NCI-H1092 treated with DMSO at 0.1 percent for 48 hours (cell line): ENCODE data around the gene CBFA2T3.
"Not testable (repeated sequence)": the region's sequence is repeated elsewhere in the genome, so short reads cannot be mapped to it uniquely, and the experiment has no call there.

ENCODE experiments used
- DNase-seq: peaks from one replicate; lab custom pipeline; 2025; lab: John Stamatoyannopoulos, UW

CBFA2T3 gene

DNA sequence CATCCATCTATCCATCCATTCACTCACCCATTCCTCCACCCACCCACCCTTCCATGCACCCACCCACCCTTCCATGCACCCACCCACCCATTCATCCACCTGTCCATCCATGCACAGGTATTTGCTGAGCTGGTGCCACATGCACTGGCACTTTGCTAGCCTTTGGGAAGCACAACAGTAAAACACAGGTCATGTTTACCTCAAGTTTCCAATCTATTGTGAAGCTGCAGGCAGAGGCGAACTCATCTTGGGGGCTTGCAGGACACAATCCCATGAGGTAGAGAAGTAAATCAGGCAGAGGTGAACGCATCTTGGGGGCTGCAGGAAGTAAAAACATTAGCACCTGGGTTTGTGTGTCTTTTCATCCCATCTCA lies 35.6 kb upstream of the CBFA2T3 start:
- DNase-seq, result no peak

DNA sequence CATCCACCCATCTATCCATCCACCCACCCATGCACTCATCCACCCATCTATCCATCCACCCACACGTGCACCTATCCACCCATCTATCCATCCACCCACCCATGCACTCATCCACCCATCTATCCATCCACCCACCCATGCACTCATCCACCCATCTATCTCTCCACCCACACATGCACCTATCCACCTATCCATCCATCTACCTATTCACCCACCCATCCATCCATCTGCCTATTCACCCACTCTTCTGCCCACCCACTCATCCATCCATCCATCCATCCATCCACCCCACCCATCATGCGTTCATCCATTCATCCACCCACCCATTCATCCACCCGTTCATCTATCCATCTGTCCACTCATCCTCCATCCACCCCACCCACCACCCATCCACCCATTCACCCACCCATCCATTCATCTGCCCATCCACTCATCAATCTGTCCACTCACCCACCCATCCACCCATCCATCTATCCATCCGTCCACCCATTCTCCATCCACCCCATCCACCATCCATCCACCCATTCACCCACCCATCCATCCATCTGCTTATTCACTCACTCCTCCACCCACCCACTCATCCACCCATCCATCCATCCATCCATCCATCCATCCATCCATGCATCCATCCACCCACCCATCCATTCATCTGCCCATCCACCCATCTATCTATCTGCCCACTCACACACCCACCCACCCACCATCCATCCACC lies 35.1 kb upstream of the CBFA2T3 start:
- DNase-seq, result no peak

DNA sequence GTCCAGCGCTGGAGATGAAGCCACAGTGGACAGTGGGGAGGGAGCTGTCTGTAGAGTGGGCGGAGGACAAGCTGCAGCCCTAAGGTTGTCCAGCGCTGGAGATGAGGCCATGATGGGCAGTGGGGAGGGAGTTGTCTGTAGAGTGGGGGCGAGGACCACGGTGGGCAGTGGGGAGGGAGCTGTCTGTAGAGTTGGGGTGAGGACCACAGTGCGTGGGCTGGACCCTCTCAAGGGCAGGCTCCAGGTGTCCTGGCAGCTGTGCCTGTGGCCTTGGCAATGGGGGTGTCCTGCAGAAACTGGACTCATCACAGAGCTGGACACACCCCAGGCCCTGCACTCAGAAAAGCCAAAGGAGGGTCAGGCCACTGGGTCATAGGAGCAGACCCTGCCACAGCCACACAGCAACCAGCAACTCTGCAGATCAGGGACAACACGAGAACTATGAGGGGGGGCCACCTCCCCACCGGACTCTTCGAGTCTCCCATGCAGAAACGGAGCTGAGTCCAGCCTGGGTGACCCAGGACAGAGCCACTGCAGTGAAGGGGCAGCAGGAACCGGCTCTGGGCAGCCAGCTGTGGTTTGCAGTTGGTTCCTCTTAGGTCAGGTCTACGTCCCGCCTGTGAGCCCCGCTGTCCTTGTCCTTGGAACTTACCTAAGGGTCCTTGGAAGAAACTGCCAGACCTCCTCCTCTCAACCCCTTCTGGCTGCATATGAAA lies 33.4 kb upstream of the CBFA2T3 start:
- DNase-seq, result no peak

DNA sequence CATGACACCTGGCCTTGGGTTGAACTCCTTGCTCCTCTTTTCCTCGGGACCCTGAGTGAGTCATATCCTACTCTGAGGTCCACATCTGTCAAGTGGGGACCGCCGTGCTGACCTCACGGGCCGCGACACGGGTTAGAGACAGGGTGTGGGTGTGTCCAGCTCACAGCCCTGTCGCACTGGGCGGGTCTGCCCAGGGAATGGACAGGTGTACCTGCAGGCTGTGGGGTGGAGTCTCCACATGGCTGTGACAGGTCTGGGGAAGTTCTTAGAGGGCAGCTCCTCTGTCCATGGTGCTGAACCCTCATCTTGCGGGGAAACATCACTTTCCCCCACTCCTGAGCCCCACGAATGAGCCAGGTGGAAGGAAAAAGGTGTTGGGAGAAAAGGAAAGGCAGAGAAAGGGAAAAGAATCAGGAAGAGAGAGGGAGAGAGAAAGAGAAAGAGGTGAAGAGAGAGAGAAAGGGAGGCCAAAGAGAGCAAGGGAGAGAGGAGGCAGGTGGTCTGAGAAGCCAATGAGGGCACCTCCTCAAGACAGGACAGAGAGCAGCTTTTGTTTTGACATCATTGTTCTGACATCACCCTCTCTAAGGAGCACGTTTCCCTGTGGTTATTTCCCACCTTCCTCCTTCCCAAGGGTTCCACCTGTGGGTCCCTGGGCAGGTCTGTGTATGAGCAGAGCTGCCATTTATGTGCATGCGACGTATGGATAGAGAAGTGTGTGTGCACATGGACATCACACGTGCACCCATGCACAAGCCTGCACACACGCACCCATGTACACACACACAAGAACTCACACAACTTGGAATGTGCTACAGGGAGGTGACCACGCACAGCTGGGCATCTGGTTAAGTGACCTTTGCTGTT lies 32.6 kb upstream of the CBFA2T3 start:
- no peak for DNase-seq

DNA sequence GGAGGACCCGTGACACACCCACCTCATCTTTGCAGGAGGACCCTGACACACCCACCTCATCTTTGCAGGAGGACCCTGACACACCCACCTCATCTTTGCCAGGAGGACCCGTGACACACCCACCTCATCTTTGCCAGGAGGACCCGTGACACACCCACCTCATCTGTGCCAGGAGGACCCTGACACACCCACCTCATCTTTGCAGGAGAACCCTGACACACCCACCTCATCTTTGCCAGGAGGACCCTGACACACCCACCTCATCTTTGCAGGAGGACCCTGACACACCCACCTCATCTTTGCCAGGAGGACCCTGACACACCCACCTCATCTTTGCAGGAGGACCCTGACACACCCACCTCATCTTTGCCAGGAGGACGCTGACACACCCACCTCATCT lies 31.8 kb upstream of the CBFA2T3 start:
- DNase-seq, result not testable (repeated sequence)

DNA sequence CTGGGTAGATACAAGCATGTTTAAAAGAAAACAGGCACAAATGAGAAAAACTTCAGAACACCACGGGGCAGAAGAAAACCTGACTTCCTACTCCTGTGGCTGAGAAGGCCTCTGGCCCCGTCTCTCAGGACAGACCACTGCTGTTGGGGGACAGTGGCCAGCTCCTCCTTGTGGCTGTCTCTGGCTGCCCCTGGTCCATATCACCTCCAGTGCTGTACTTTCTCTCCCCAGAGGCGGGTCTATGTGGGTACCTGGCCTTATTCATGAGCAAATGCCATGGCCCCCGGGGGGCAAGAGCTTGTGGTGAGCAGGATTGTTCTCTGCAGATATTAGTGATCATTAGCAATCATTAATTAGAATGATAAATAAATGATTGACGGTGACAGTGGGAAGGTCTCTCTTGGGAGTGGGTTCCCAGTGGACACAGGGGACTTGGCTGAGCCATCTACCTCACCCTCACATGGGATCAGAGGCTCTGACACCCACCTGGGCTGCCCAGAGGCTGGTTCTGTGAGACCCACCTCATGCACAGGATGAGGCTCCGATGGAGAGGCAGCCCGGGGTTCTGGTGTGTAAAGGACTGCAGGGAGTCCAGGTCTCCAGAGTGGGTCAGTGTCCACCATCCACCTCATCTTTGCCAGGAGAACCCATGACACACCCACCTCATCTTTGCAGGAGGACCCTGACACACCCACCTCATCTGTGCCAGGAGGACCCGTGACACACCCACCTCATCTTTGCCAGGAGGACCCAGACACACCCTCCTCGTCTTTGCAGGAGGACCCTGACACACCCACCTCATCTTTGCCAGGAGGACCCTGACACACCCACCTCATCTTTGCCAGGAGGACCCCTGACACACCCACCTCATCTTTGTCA lies 30.6 kb upstream of the CBFA2T3 start:
- DNase-seq, result no peak

DNA sequence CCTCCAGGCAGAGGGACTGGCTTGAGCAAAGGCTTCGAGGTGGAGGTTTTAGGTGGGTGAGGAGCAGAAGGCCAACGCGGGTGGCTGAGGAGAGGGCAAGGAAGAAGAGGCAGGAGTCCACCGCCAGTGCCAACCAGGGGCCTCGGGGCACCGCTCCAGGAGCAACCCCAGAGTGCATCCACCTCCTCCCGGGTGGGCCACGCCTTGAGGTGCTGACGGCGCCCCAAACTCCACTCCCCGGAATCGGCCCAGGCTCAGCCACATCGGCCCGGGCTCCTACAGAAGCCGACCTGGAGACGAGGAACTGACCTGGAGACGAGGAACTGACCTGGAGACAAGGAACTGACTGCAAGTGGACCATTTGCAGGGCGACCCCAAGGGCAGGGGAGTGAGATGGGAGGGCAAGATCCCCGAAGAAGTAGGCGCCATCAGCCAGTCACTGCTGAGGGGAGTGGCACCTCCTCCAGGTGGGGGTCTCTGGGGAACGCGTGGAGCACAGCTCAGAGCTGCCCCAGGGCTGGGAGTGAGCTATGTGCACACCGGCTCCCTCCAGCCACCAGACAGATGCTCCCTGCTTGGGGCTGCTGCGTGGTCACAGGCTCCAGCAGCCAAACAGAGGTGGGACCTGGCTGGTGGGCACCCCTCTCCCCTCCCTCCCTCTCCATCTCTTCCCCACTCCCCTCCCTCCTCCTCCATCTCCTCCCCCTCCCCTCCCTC lies 29.2 kb upstream of the CBFA2T3 start:
- DNase-seq, result no peak

DNA sequence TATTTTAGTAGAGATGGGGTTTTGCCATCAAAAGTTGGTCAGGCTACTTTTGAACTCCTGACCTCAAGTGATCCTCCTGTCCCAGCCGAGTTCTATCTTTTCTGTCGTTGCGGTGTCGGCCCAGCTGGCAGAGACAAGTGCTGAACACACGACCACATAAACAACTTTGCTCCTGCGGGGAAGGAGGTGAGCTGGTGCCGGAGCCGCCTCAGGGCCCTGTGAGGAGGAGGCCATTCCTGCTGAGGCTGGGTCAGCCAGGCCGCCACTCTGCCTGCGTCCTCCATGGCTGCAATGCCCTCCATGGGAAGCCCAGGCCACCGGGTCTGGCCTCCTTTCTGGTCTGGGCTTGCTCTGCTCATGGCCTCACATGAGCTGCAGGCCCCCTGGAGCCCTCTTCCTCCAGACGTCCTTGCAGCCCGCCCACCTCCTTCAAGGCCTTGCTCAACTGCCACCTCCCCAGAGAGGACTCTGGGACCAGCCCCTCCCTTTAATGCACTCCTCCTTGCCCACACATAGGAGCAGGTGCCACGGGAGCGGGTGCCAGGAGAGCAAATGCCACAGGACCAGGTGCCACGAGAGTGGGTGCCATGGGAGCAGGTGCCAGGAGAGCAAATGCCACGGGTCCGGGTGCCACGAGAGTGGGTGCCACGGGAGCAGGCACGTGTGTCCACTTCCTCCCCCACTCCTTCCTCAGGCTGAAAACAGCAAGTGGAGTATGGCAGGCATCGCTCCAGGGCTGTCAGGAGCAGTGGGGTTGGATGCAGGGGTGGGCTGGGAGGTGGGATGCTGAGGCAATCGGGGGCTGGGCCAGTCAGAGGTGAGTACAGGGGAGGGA lies 28.4 kb upstream of the CBFA2T3 start:
- DNase-seq, result no peak

DNA sequence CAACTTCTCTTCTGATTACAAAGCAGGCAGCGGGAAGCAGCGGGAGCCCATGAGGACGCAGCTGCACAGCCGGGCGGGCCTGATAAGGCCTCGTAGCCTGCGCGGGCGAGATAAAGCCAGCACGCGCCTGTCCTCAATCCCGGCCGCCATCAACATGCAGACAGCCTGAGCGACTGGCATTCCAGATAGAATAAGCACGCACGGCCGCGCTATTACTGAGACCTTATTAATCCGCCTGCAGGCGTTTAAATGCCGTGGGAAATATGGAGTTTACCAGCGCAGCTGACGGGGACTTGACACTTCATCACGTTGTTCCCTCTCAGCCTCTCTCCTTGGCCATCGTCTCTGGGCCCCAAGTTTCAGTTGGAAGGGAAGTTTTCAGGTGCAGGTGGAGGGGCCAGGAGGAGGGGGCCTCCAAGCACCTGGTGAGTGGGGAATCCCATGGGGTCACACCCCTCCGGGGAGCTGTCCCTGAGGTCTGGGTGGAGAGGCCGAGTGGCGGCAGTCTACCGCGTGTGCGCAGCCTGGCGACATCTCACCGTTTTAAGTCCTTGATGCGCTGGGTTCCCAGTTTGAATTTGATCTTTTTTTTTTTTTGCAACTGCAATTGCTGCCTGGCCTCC lies 27.3 kb upstream of the CBFA2T3 start:
- no peak for DNase-seq

DNA sequence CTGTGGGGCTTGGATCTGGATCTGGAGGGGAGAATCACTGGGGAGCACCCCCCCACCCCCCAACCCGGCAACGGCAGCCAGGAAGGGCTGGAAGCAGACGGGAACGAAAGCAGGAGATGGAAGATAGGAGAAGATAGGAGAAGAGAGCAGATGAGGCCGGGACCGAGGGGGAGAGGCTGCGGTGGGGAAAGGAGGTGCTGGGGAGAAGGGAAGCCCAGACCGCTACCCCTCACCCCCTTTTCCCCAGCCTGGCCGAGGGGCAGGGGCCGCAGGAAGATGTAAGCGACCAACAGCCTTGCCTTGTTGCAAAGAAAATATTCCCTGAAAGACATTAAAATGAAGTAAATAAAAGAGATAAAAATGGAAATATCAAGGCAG lies 26.8 kb upstream of the CBFA2T3 start:
- no peak for DNase-seq

DNA sequence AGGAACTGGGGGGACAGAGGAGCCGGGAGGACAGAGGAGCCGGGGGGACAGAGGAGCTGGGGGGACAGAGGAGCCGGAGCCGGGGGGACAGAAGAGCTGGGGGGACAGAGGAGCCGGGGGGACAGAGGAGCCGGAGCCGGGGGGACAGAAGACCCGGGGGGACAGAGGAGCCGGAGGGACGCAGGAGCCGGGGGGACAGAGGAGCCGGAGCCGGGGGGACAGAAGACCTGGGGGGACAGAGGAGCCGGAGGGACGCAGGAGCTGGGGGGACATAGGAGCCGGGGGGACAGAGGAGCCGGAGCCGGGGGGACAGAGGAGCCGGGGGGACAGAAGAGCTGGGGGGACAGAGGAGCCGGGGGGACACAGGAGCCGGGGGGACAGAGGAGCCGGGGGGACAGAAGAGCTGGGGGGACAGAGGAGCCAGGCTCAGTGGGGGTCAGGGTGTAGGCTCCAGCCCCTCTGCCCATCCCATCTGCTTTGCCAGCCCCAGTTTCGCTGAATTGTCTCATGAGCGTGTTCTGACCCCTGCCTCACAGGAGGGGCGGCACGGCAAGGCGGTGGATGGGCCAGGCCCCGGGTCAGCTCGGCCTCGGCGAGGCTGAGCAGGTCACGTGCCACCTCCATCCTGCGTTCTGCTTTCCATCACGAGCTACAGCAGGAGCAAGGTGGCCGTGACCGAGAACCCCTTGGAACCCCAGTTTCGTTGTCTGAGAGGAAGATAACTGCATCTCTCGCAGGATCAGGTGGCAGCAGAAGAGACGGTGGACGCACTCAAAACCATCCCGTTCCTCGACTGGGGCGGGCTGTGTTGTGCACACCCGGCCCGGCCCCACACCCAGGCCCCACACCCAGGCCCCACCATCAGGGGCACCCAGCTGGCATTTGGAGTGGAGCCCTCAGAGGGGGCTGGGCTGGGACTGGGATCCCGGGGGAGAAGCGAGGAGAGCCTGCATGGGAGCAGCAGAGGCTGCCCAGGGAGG lies 26.1 kb upstream of the CBFA2T3 start:
- DNase-seq, result peak; percentile 30

DNA sequence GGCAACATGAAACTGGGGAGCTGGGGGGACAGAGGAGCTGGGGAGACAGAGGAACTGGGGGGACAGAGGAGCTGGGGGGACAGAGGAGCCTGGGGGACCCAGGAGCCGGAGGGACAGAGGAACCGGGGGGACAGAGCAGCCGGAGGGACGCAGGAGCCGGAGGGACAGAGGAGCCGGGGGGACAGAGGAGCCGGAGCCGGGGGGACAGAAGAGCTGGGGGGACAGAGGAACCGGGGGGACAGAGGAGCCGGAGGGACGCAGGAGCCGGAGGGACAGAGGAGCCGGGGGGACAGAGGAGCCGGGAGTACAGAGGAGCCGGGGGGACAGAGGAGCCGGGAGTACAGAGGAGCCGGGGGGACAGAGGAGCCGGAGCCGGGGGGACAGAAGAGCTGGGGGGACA lies 25.1 kb upstream of the CBFA2T3 start:
- not testable (repeated sequence) for DNase-seq

DNA sequence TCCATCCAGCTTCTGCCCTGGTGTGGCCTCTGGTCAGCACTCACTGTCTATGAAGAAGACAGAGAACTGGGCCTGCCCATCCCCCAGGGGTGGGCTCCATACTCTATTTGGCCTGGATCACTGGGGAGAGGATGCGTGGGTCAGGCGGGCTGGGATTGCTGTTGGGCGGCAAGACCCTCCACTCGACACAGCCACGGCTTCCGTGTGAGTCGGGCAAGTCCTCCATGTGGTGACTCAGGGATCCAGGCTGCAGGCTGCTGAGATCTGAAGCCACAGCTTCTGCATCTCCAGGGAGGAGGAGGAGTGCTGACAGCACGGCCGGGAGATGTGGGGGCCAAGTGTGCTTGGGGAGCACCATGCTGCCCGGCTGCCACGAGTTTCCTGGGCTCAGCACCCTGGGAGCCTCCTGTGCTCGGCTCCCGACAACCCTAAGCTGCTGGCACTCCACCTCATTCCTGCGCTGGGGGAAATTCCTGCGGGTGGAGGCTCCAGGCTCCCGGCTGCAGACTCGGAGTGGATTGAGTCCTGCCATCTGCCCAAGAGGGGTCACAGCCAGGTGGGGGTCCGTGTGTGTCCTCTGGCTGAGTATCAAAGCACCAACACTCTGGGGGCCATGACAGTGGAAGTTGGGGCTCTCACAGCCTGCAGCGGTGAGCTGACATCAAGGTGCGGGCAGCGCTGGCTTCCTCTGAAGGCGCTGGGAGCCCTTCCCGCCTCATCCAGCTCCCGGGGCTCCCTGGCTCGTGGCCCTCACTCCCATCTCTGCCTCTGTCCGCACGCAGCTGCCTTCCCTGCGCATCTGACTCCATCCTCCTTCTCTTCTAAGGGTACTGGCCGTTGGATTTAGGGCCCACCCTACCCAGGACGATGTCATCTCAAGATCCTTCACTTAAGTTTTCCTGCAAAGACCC lies 24.4 kb upstream of the CBFA2T3 start:
- no peak for DNase-seq

DNA sequence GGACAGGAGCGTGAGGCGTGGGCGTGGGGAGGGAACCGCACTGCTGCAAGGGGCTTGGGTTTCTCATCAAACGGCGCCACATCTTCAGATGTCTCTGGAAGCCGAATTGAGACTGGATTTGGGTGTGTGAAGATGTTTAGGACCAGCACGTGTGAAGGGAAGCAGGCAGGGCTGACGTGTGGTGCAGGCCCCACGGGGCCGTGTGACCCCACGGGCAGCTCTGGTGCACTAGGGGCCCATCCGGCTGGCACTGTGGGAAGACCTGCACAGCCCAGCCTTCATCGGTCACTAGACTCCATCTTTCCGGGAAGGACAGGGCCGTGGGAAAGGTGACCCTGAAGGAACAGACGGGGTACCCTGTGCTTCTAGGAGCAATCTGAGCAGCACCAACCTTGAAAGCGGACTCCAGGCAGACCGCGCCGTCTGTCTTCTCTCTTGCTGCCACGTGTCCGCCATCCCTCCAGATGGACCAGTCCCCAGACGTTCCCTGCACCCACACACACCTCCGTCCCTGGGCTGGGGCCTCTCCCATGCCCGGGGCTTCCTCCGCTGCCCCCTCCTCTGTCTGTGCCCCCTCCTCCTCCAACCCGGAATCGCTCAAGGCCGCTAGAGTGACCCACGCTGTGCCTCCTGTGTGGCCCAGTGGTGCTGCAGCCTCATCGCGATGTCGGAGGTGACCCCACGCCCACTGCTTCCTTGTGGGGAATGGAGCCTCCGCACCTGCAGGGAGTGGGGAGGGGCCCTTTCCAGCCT lies 23.4 kb upstream of the CBFA2T3 start:
- no peak for DNase-seq

DNA sequence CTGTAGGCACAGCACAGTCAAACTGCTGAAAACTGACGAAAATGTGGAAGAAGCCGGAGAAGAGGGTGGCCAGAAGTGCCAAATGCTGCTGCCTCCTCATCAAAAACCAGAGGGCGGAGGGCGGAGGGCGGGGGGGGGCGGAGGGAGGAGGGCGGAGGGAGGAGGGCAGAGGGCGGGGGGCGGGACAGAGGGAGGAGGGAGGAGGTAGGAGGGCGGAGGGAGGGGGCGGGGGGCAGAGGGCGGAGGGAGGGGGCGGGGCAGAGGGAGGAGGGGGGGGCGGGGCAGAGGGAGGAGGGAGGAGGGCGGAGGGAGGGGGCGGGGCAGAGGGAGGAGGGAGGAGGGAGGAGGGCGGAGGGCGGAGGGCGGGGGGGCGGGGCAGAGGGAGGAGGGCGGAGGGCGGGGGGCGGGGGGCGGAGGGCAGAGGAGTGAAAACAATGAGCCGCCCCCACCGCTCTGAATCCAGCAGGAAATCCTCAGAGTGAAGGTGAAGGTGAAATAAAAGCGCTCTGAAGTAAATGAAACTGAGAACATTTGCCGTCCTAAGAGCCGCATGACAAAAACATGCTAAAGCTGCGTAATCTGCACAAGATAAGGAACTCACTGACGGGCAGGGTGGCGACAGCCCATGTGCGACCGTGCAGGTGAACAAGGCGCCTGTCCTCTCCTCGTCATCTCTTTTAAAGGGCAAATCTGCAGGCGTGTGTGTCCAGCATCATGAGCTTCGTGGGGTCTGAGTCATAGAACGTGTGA lies 22.6 kb upstream of the CBFA2T3 start:
- no peak for DNase-seq
